Astrocyte of the spinal cord (primary cell): ENCODE data around the gene CCDC3.
A peak's percentile ranks its signal among the peaks of the same experiment; 100 is the strongest.

Source experiments
- DNase-seq: peaks from one replicate; pipeline ENCODE4 v3.0.0; 2011; ENCODE audit warnings: low read depth, low spot score
- H3K4me3 ChIP-seq: 2 replicates; pipeline ENCODE4 v1.5.1; 2011; ENCODE audit warnings: low read depth, mild to moderate bottlenecking, low read length, moderate library complexity
- CTCF ChIP-seq: IDR thresholded peaks from 2 replicates; pipeline ENCODE4 v1.5.1; 2012; ENCODE audit warnings: low read depth, mild to moderate bottlenecking, low read length, inconsistent platforms
- in situ Hi-C: cut with HindIII; loops from 2 replicates; pipeline ENCODE4 v1.10.0; 2017; ENCODE audit warnings: low sequenced_read_pairs

CCDC3 gene

GRCh38 chr10:12960334-12960898 is 41.1 kb downstream of the CCDC3 start:
- no peak overlapping the region for H3K4me3 ChIP-seq
- TF ChIP-seq CTCF: no peak
- no peak for DNase-seq
- in situ Hi-C loops: no loop called here

GRCh38 chr10:12958546-12959110 is 42.9 kb downstream of the CCDC3 start:
- H3K4me3 ChIP-seq: no peak overlapping the region
- no peak for TF ChIP-seq CTCF
- DNase-seq: no peak
- in situ Hi-C loops: no loop called here

- H3K4me3 ChIP-seq: no peak overlapping the region
- in situ Hi-C loops: no loop called here
- DNase-seq: no peak
- no peak for TF ChIP-seq CTCF
Measured at GRCh38 chr10:12957081-12957480, 44.4 kb downstream of the CCDC3 start.

- in situ Hi-C loops: no loop called here
- no peak for TF ChIP-seq CTCF
- no peak for DNase-seq
- H3K4me3 ChIP-seq: no peak overlapping the region
Measured at GRCh38 chr10:12954866-12955265, 46.6 kb downstream of the CCDC3 start.

- in situ Hi-C loops: no loop called here
- H3K4me3 ChIP-seq: no peak overlapping the region
- TF ChIP-seq CTCF: no peak
- no peak for DNase-seq
Measured at GRCh38 chr10:12950583-12951128, 50.9 kb downstream of the CCDC3 start.

GRCh38 chr10:12949248-12949647 is 52.3 kb downstream of the CCDC3 start:
- no peak for DNase-seq
- TF ChIP-seq CTCF: peak; percentile 18
- in situ Hi-C loops: no loop called here
- H3K4me3 ChIP-seq: no peak overlapping the region
